Psoas muscle (tissue), 8 donors: Measurements from ENCODE around the gene NDUFB7. TPM values are rescaled to one million over a fixed set of nuclear protein-coding genes. Genes with fewer than 3 reads are reported as not detected.

Experiments used
- ATAC-seq, 4 donors: fragments of 200-7000 bp; cut with Tn5 transposase; one replicate each; pipeline ENCODE4 v1.9.1; 2020; ENCODE audit warnings: moderate library complexity in 3 of 4, mild to moderate bottlenecking in 2 of 4
- DNase-seq, 2 donors: peaks; one replicate each; pipeline ENCODE4 v3.0.0-alpha.2; 2020
- H3K27ac ChIP-seq: fragments of 200-600 bp; one replicate; pipeline ENCODE4 v1.8.0; 2022
- H3K27me3 ChIP-seq, 3 donors: fragments of 200-600 bp in 1 of 3; one replicate each; pipeline versions ENCODE4 v1.6.1 to v1.8.0; 2013 to 2022; ENCODE audit warnings: low read length in 2 of 3, mild to moderate bottlenecking in 2 of 3, moderate library complexity in 1 of 3; ENCODE audit not compliant: insufficient read depth in 3 of 3
- H3K36me3 ChIP-seq, 2 donors: fragments of 200-600 bp in 1 of 2; one replicate each; pipeline versions ENCODE4 v1.6.1 to v1.8.0; 2013 to 2022; ENCODE audit warnings: low read depth in 1 of 2, mild to moderate bottlenecking in 1 of 2, moderate library complexity in 1 of 2; ENCODE audit not compliant: insufficient read depth in 1 of 2
- H3K4me1 ChIP-seq: fragments of 200-600 bp; one replicate; pipeline ENCODE4 v1.8.0; 2022
- H3K4me3 ChIP-seq: fragments of 200-600 bp; one replicate; pipeline ENCODE4 v1.8.0; 2022; ENCODE audit warnings: mild to moderate bottlenecking
- H3K9me3 ChIP-seq: fragments of 200-600 bp; one replicate; pipeline ENCODE4 v1.8.0; 2022
- CTCF ChIP-seq: fragments of 200-600 bp; IDR thresholded peaks from one replicate; pipeline ENCODE4 v1.8.0; 2022; ENCODE audit warnings: antibody characterized with exemption
- WGBS, 3 donors: extraction: QIAGEN DNeasy Blood & Tissue Kit; methylation state at CpG; one replicate each; pipeline versions ENCODE4 v1.1.6 to v1.1.7; 2013; 5-methylcytosine and 5-hydroxymethylcytosine counted together
- intact Hi-C, 2 donors: fragments of 100-400 bp; cut with DNase I; formaldehyde crosslinking; loops; one replicate each; pipeline versions ENCODE4 v1.11.0 to v1.14.2; 2022
- polyA plus RNA-seq, 3 donors: library from polyadenylated mRNA; stranded (reverse); fragments of 200-250 nt; gene quantifications; one replicate each; pipeline ENCODE4 v1.2.3, GENCODE V29; 2013
- total RNA-seq, 4 donors: library from RNA; stranded (reverse); fragmentation: NEBNext Ultra II Directional in 2 of 4; extraction: Animal tissue kit (Norgen Biotek cat#: 25700) in 2 of 4; gene quantifications; one replicate each; pipeline versions ENCODE4 v1.2.1 to v1.2.4, GENCODE V29; 2021 to 2023
- donor health status: healthy with polysubstance abuse.
- donor health status: DM: no; HTN: no; CAD: no; lungs with moderate emphysema.
- donor health status: Bipolar disorder and iron deficiency.
- donor health status: healthy.
- donor health status: DM: yes; HTN: yes; CAD: no.
- donor health status: DM: no; HTN: no; CAD: no.
- donor health status: DM: no; HTN: no; CAD: no.
- donor health status: DM: yes; HTN: yes; CAD: no.

NDUFB7 gene
- total and polyA plus RNA-seq, 7 donors, result 216 to 805 (median 306) TPM

GRCh38 chr19:14576363-14576762 is 4.5 kb upstream of the NDUFB7 start:
- intact Hi-C loops, result loop anchor here (10.0 kb wide), 2 partner anchors 108 to 308 kb away; partner anchors contain the start of gene OR7A17 (in 1 of the 2)
- H3K36me3 ChIP-seq, result no peaks in the 10 kb centered on the region
- no peak overlapping the region for H3K4me3 ChIP-seq
- TF ChIP-seq CTCF, result no peak
- ATAC-seq (no peak), DNase-seq (no peak)
- no peak overlapping the region for H3K27ac ChIP-seq
- H3K27me3 ChIP-seq, result no peaks in the 10 kb centered on the region
- no peaks in the 10 kb centered on the region for H3K9me3 ChIP-seq
- WGBS, 3 donors, result 83 to 88% (median 85%) methylated on average over 8 of the region's 8 CpGs
- H3K4me1 ChIP-seq, result peaks cover 5% of the 10 kb centered on the region

DNA sequence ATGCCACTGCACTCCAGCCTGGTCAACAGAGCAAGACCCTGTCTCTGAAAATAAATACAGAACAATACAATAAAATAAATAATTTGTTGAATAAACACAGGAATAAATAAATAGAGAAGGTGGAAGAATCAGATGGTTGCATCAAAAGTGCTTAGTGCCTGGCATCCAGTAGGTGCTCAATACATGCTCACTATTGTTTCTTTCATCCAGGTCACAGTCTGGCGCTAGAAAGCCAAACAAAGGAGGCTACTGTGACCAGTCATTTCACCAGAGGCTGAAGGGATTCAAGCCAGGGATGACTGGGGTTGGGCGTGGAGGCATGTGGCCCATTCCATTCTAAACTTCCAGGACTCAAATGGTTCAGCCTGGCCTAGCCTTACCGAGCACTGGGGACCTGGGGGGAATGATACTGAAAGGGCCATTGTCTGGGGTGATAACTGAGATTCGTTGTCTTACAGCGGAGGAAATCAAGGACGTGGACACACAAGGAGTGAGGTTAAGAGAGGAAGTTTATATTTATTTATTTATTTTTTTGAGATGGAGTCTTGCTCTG is 3.6 kb upstream of the NDUFB7 start:
- intact Hi-C loops, result loop anchor here (2.0 to 10.0 kb wide), 3 partner anchors 109 to 309 kb away; partner anchors contain the start of gene OR7A17 (in 1 of the 2)
- Histone ChIP-seq H3K36me3 (no peaks in the 10 kb centered on the region), H3K9me3 (no peaks in the 10 kb centered on the region), H3K4me1 (peaks cover 13% of the 10 kb centered on the region), H3K27me3 (no peaks in the 10 kb centered on the region), H3K27ac (no peak overlapping the region), H3K4me3 (no peak overlapping the region)
- ATAC-seq (no peak), DNase-seq (peak in 1 of 2 donors; percentile 3)
- TF ChIP-seq CTCF, result no peak
- 81 to 84% (median 82%) methylated on average over 6 of the region's 6 CpGs for WGBS, 3 donors

- ATAC-seq (no peak), DNase-seq (no peak)
- Histone ChIP-seq H3K9me3 (no peaks in the 10 kb centered on the region), H3K27ac (peak overlapping the region; percentile 81), H3K4me3 (peak overlapping the region; percentile 87), H3K36me3 (peaks cover 0 to 11% of the 10 kb centered on the region in 2 donors), H3K4me1 (peaks cover 22% of the 10 kb centered on the region), H3K27me3 (no peaks in the 10 kb centered on the region)
- intact Hi-C loops, result loop anchor here (10.0 kb wide), 2 partner anchors 114 to 314 kb away; partner anchors contain the start of gene OR7A17 (in 1 of the 2)
- TF ChIP-seq CTCF, result no peak
- WGBS, 3 donors, result 38 to 41% (median 40%) methylated on average over 22 of the region's 22 CpGs
Observed at GRCh38 chr19:14570864-14571527, 870 bp downstream of the NDUFB7 start.

- H3K9me3 ChIP-seq, result no peaks in the 10 kb centered on the region
- peaks cover 24% of the 10 kb centered on the region for H3K4me1 ChIP-seq
- no peak overlapping the region for H3K27ac ChIP-seq
- H3K4me3 ChIP-seq, result no peak overlapping the region
- no peak for TF ChIP-seq CTCF
- intact Hi-C loops, result no loop called here
- peaks cover 0 to 27% of the 10 kb centered on the region in 2 donors for H3K36me3 ChIP-seq
- 63 to 68% (median 64%) methylated on average over 11 of the region's 11 CpGs for WGBS, 3 donors
- H3K27me3 ChIP-seq, result no peaks in the 10 kb centered on the region
- DNase-seq (no peak), ATAC-seq (no peak)
Observed at GRCh38 chr19:14567079-14567478, 4.8 kb downstream of the NDUFB7 start.
